WTC11 (cell line): ENCODE measurements around the gene LTA. TPM values are rescaled to one million over a fixed set of nuclear protein-coding genes. Genes with fewer than 3 reads are reported as not detected.

Experiments
- ATAC-seq: fragments of 200-7000 bp; cut with Tn5 transposase; 2 replicates; pipeline ENCODE4 v1.10.0; 2021; ENCODE audit warnings: mild to moderate bottlenecking, moderate library complexity
- CTCF ChIA-PET: fragments of 300-600 bp; sonication (Branson Sonifier 250); formaldehyde crosslinking; loops from one replicate; lab custom pipeline; 2021; ENCODE audit warnings: antibody characterized with exemption; lab: Charles Lee
- POLR2A ChIA-PET: fragments of 350-600 bp; sonication (Branson Sonifier 250); formaldehyde crosslinking; loops from one replicate; lab custom pipeline; 2021; ENCODE audit warnings: antibody characterized with exemption; lab: Charles Lee
- DNase-seq: peaks from one replicate; pipeline ENCODE4 v3.0.0; 2021; ENCODE audit warnings: low spot score
- H3K27ac Mint-ChIP-seq: 2 replicates; pipeline ENCODE4 v1.8.0; 2021; ENCODE audit warnings: mixed read lengths
- H3K27me3 Mint-ChIP-seq: 2 replicates; pipeline ENCODE4 v1.8.0; 2021; ENCODE audit warnings: low read depth, mild to moderate bottlenecking, moderate library complexity, mixed read lengths
- H3K36me3 Mint-ChIP-seq: 2 replicates; pipeline ENCODE4 v1.8.0; 2021; ENCODE audit warnings: mixed read lengths
- H3K4me1 Mint-ChIP-seq: 2 replicates; pipeline ENCODE4 v1.8.0; 2022; ENCODE audit warnings: mixed read lengths
- H3K4me3 Mint-ChIP-seq: 2 replicates; pipeline ENCODE4 v1.8.0; 2021; ENCODE audit warnings: mild to moderate bottlenecking, moderate library complexity, mixed read lengths
- H3K9me3 Mint-ChIP-seq: 2 replicates; pipeline ENCODE4 v1.8.0; 2021; ENCODE audit warnings: mixed read lengths
- ARID4B ChIP-seq: sonication (generic); formaldehyde crosslinking; IDR thresholded peaks from 2 replicates; pipeline ENCODE4 v1.8.0; 2023; ENCODE audit warnings: missing genetic modification reagents, mild to moderate bottlenecking, borderline replicate concordance
- ATF3 ChIP-seq: sonication (generic); formaldehyde crosslinking; conservative IDR thresholded peaks from 2 replicates; pipeline ENCODE4 v1.8.1; 2022; ENCODE audit warnings: mild to moderate bottlenecking, missing genetic modification reagents
- E2F5 ChIP-seq: sonication (generic); formaldehyde crosslinking; IDR thresholded peaks from 2 replicates; pipeline ENCODE4 v1.8.1; 2022; ENCODE audit warnings: mild to moderate bottlenecking, moderate library complexity, missing genetic modification reagents
- EMX1 ChIP-seq: fragments of 250-450 bp; sonication (Bioruptor Pico); IDR thresholded peaks from 2 replicates; pipeline ENCODE4 v1.8.0; 2021; ENCODE audit warnings: mild to moderate bottlenecking
- ETV6 ChIP-seq: sonication (generic); formaldehyde crosslinking; IDR thresholded peaks from 2 replicates; pipeline ENCODE4 v1.8.1; 2022; ENCODE audit warnings: mild to moderate bottlenecking, missing genetic modification reagents
- FOXJ3 ChIP-seq: sonication (generic); formaldehyde crosslinking; IDR thresholded peaks from 2 replicates; pipeline ENCODE4 v1.9.0; 2021; ENCODE audit warnings: missing genetic modification reagents, mild to moderate bottlenecking, borderline replicate concordance
- FOXP4 ChIP-seq: sonication (generic); formaldehyde crosslinking; IDR thresholded peaks from 2 replicates; pipeline ENCODE4 v1.8.0; 2022; ENCODE audit warnings: mild to moderate bottlenecking, missing genetic modification reagents
- HMGA2 ChIP-seq: fragments of 250-450 bp; sonication (Bioruptor Pico); IDR thresholded peaks from 2 replicates; pipeline ENCODE4 v1.4.0; 2021; ENCODE audit warnings: mild to moderate bottlenecking, moderate library complexity
- HMGXB4 ChIP-seq: sonication (generic); formaldehyde crosslinking; IDR thresholded peaks from 2 replicates; pipeline ENCODE4 v1.8.1; 2023; ENCODE audit warnings: mild to moderate bottlenecking, moderate library complexity, missing genetic modification reagents
- KAT7 ChIP-seq: sonication (generic); formaldehyde crosslinking; IDR thresholded peaks from 2 replicates; pipeline ENCODE4 v1.8.1; 2023; ENCODE audit warnings: missing genetic modification reagents, mild to moderate bottlenecking, borderline replicate concordance
- NFE2L1 ChIP-seq: sonication (generic); formaldehyde crosslinking; IDR thresholded peaks from 2 replicates; pipeline ENCODE4 v1.8.1; 2023; ENCODE audit warnings: missing genetic modification reagents
- NFYB ChIP-seq: sonication (generic); formaldehyde crosslinking; conservative IDR thresholded peaks from 2 replicates; pipeline ENCODE4 v1.8.0; 2022; ENCODE audit warnings: low read depth, missing genetic modification reagents
- OVOL2 ChIP-seq: fragments of 250-450 bp; sonication (Bioruptor Pico); IDR thresholded peaks from 2 replicates; pipeline ENCODE4 v1.9.0; 2021; ENCODE audit warnings: mild to moderate bottlenecking, borderline replicate concordance
- SOX15 ChIP-seq: fragments of 250-450 bp; sonication (Bioruptor Pico); IDR thresholded peaks from 2 replicates; pipeline ENCODE4 v1.9.0; 2021; ENCODE audit warnings: mild to moderate bottlenecking
- TP53 ChIP-seq: sonication (generic); formaldehyde crosslinking; IDR thresholded peaks from 2 replicates; pipeline ENCODE4 v1.8.1; 2023; ENCODE audit warnings: mild to moderate bottlenecking, missing genetic modification reagents
- ZNF138 ChIP-seq: sonication (generic); formaldehyde crosslinking; conservative IDR thresholded peaks from 2 replicates; pipeline ENCODE4 v1.8.1; 2022; ENCODE audit warnings: mild to moderate bottlenecking, moderate library complexity, missing genetic modification reagents
- ZNF396 ChIP-seq: fragments of 250-450 bp; sonication (Bioruptor Pico); IDR thresholded peaks from 2 replicates; pipeline ENCODE4 v1.8.0; 2021; ENCODE audit warnings: mild to moderate bottlenecking, moderate library complexity, borderline replicate concordance
- total RNA-seq: library from RNA; stranded (reverse); gene quantifications from 3 replicates; pipeline ENCODE4 v1.2.3, GENCODE V29; 2021
- TF ChIP-seq, protein P1 (sequence below): sonication (generic); formaldehyde crosslinking; IDR thresholded peaks from 2 replicates; pipeline ENCODE4 v1.8.0; 2023; ENCODE audit warnings: mild to moderate bottlenecking, missing genetic modification reagents

Gene LTA
- total RNA-seq, 1 experiment from 2014 or later = 0.46 TPM

GRCh38 chr6:31575952-31576685 lies 4.0 kb downstream of the LTA start:
- Mint-ChIP-seq H3K4me3 (no peak overlapping the region), H3K9me3 (no peaks in the 10 kb centered on the region), H3K27me3 (peaks cover 46% of the 10 kb centered on the region), H3K36me3 (no peaks in the 10 kb centered on the region), H3K27ac (no peak overlapping the region), H3K4me1 (peaks cover 33% of the 10 kb centered on the region)
- POLR2A ChIA-PET = interaction anchor here (1.1 kb wide), 1 partner anchor 30 kb away, joined by 3 read pairs; the partner anchor contains the start of gene ATP6V1G2
- no peak for TF ChIP-seq ZNF138
- no peak for TF ChIP-seq FOXJ3 (CRISPR knock-in tag)
- no peak for ATAC-seq
- CTCF ChIA-PET = interaction anchor here (0.7 to 15.1 kb wide), 8 partner anchors 9 to 134 kb away, joined by 4 to 293 read pairs (median 8); partner anchors contain the start of genes ATP6V1G2, LST1, NCR3 and NFKBIL1
- no peak for DNase-seq

DNA sequence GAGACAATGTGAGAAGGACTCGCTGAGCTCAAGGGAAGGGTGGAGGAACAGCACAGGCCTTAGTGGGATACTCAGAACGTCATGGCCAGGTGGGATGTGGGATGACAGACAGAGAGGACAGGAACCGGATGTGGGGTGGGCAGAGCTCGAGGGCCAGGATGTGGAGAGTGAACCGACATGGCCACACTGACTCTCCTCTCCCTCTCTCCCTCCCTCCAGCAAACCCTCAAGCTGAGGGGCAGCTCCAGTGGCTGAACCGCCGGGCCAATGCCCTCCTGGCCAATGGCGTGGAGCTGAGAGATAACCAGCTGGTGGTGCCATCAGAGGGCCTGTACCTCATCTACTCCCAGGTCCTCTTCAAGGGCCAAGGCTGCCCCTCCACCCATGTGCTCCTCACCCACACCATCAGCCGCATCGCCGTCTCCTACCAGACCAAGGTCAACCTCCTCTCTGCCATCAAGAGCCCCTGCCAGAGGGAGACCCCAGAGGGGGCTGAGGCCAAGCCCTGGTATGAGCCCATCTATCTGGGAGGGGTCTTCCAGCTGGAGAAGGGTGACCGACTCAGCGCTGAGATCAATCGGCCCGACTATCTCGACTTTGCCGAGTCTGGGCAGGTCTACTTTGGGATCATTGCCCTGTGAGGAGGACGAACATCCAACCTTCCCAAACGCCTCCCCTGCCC lies 4.9 kb downstream of the LTA start:
- no peak for DNase-seq

DNA sequence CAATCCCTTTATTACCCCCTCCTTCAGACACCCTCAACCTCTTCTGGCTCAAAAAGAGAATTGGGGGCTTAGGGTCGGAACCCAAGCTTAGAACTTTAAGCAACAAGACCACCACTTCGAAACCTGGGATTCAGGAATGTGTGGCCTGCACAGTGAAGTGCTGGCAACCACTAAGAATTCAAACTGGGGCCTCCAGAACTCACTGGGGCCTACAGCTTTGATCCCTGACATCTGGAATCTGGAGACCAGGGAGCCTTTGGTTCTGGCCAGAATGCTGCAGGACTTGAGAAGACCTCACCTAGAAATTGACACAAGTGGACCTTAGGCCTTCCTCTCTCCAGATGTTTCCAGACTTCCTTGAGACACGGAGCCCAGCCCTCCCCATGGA lies 5.5 kb downstream of the LTA start:
- CTCF ChIA-PET = interaction anchor here (1.5 to 15.1 kb wide), 3 partner anchors 20 to 31 kb away, joined by 6 to 293 read pairs (median 13); partner anchors contain the start of genes ATP6V1G2 and NCR3
- no peak for DNase-seq
- H3K4me1 Mint-ChIP-seq = peaks cover 46% of the 10 kb centered on the region
- no peak for ATAC-seq
- H3K27ac Mint-ChIP-seq = no peak overlapping the region
- TF ChIP-seq NFYB (CRISPR knock-in tag) = no peak
- TF ChIP-seq, protein P1, sequence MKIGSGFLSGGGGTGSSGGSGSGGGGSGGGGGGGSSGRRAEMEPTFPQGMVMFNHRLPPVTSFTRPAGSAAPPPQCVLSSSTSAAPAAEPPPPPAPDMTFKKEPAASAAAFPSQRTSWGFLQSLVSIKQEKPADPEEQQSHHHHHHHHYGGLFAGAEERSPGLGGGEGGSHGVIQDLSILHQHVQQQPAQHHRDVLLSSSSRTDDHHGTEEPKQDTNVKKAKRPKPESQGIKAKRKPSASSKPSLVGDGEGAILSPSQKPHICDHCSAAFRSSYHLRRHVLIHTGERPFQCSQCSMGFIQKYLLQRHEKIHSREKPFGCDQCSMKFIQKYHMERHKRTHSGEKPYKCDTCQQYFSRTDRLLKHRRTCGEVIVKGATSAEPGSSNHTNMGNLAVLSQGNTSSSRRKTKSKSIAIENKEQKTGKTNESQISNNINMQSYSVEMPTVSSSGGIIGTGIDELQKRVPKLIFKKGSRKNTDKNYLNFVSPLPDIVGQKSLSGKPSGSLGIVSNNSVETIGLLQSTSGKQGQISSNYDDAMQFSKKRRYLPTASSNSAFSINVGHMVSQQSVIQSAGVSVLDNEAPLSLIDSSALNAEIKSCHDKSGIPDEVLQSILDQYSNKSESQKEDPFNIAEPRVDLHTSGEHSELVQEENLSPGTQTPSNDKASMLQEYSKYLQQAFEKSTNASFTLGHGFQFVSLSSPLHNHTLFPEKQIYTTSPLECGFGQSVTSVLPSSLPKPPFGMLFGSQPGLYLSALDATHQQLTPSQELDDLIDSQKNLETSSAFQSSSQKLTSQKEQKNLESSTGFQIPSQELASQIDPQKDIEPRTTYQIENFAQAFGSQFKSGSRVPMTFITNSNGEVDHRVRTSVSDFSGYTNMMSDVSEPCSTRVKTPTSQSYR (CRISPR knock-in tag) = no peak
- no peak for TF ChIP-seq E2F5
- no peak for TF ChIP-seq ETV6 (CRISPR knock-in tag)
- no peak for TF ChIP-seq SOX15
- TF ChIP-seq ATF3 (CRISPR knock-in tag) = no peak
- no peak for TF ChIP-seq FOXP4 (CRISPR knock-in tag)
- TF ChIP-seq ARID4B = no peak
- no peak for TF ChIP-seq EMX1
- no peak for TF ChIP-seq FOXJ3 (CRISPR knock-in tag)
- TF ChIP-seq NFE2L1 (CRISPR knock-in tag) = no peak
- TF ChIP-seq HMGA2 (CRISPR knock-in tag) = no peak
- no peak for TF ChIP-seq HMGXB4 (CRISPR knock-in tag)
- TF ChIP-seq OVOL2 (CRISPR knock-in tag) = no peak
- TF ChIP-seq TP53 (CRISPR knock-in tag) = no peak
- TF ChIP-seq, all 79 proteins: peak for 0
- Mint-ChIP-seq H3K36me3 (no peaks in the 10 kb centered on the region), H3K4me3 (no peak overlapping the region), H3K9me3 (no peaks in the 10 kb centered on the region), H3K27me3 (peaks cover 60% of the 10 kb centered on the region)
- POLR2A ChIA-PET = no interaction called here

More for the DNA sequence above, 4.9 kb downstream of the LTA start:
- TF ChIP-seq KAT7 (CRISPR knock-in tag) (no peak), ZNF396 (no peak)
- no peak overlapping the region for H3K4me3 Mint-ChIP-seq
- H3K9me3 Mint-ChIP-seq = no peaks in the 10 kb centered on the region
- POLR2A ChIA-PET = interaction anchor here (0.5 kb wide), 1 partner anchor 158 kb away, joined by 3 read pairs; no protein-coding TSS in a partner anchor
- H3K4me1 Mint-ChIP-seq = peaks cover 42% of the 10 kb centered on the region
- H3K36me3 Mint-ChIP-seq = no peaks in the 10 kb centered on the region
- peaks cover 55% of the 10 kb centered on the region for H3K27me3 Mint-ChIP-seq
- ATAC-seq = no peak
- no peak overlapping the region for H3K27ac Mint-ChIP-seq
- CTCF ChIA-PET = interaction anchor here (0.7 to 15.1 kb wide), 5 partner anchors 9 to 31 kb away, joined by 4 to 293 read pairs (median 4); partner anchors contain the start of genes ATP6V1G2, LST1, NCR3 and NFKBIL1
